HG02623 (cell line): ENCODE results near the gene RPUSD4.

Experiments
- ATAC-seq: cut with Tn5 transposase; IDR thresholded peaks from one replicate; pipeline ENCODE4 v1.9.1; 2021; ENCODE audit warnings: moderate library complexity; ENCODE audit not compliant: unreplicated experiment

The RPUSD4 gene

DNA sequence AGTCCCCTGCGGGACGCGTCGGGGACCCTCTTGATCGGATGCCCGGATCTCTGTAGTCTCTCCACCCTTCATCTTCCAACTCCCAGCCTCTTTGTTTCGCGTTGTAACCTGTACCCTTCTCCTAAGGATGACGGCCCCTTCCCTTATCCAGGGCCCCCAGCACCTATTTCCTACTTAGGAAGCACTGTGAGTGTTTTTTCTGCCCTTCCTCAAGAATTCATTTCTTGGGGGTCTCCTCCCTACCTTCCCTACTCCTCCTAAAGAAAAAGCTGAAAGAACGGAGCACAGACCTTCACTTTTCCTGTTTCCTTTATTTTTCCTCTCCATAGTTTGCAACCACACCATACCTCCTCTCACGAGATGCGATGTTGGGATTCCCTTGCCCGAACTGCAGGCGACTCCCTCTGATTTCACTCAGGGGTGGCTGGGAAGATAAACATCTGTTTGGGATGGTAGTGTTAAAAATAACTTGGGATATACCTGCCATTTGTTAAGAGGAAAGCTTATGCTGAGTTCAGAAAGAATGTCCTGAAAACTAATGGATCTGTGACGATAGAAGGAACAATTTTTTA lies 725 bp upstream of the RPUSD4 start:
- ATAC-seq, result no peak

DNA sequence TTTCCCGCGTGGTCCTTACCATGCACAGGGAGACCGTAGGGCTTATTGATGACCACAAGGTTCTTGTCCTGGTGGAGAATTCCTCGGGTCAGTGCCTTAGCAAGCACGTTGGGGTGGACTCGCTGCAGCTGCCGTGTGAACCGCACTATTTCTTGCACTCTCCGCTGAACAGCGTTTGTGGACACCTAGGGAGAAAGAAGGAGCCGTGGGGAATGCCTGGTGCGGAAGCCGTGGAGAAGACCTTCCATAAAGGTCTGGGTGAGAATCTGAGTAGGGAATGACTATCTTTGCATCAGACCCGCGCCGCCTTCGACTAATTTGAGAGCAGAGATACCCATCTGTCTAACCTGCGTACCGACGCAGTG lies 597 bp downstream of the RPUSD4 start:
- no peak for ATAC-seq

DNA sequence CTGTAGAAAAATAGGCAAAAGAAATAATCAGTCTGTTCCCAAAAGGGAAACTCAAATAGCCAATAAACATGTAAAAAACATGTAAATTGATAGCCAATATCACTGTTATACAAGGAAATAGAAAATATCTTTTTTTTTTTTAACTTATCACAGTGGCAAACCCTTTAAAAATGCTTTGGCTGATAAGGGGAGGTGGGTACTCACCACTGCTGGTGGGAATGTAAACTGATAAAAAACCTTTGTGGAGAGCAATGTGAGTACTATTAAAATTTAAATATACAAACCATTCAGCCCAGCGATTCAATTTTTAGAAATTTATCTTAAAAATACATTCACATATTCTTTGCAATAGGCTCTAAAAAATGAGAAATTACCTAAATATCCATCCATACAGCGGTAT lies 3.6 kb downstream of the RPUSD4 start:
- no peak for ATAC-seq

DNA sequence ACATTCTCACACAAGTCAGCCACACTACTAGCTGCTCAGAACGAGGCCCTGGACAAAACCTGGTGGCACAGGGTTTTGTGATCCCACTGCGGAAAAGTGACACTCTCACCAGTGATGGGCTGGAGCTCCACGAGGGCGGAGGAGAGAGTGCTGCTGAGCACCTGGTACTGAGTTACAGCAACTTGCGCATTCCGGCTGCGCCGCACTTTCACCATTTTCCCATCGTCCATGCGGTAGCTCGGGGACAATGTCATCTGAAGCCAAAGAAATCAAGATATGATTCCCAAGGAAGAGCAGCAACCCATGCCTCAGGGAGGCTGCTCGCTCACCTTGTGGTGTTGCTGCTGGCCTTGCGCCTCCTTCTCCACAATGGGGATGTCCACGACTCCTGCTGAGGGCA lies 6.1 kb downstream of the RPUSD4 start:
- ATAC-seq, result no peak

DNA sequence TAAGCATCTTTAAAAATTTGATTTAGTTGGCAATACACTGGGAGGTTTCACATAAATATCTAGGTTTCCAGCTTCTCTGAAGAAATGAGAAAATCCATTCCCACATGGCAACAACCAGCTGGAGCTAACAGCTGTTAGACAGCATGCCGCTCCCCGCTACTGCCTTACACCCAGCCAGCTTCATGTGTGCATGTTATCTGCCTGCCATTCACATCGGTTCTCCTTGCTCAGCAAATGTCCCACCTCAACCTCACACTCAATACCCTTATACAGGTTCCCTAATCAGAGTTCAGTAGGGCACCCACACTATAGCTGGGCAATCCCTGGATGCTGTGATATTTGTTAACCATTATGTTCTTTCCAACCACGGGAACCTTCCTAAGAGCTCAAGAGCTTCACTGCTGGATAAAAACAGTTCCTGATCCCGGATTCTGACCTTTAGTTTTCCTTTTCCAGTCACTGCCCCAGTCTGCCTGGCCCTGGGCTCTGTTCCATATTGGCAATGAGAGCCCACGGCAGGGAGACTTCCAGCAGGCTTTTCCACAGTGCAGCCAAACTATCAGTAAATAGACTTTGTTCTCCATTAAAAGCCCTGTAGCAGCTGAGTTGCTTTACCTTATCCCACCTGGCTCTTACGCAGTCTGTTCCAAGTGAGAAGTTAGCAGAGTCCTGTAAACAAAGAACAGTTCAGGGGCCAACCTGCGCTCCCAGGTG lies 8.6 kb downstream of the RPUSD4 start:
- no peak for ATAC-seq

DNA sequence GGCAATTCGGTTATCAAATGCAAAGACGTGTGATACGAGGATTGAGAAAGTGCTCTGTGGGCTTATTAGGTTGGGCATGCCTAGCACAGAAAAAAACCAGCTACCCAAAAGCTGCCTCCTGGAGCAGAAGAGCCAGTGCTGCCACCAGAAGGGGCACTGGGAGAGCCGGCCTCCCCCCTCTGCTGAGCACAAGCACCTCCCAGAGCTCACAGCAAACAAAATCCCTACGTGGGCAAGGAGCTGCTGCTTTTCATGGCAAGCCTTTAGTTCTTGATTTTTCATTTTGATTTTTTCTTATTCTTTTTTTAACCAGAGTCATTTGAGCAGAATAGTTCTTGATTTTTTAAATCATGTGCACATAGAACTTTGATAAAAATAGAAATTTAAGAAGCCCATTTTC lies 12.8 kb downstream of the RPUSD4 start:
- no peak for ATAC-seq

DNA sequence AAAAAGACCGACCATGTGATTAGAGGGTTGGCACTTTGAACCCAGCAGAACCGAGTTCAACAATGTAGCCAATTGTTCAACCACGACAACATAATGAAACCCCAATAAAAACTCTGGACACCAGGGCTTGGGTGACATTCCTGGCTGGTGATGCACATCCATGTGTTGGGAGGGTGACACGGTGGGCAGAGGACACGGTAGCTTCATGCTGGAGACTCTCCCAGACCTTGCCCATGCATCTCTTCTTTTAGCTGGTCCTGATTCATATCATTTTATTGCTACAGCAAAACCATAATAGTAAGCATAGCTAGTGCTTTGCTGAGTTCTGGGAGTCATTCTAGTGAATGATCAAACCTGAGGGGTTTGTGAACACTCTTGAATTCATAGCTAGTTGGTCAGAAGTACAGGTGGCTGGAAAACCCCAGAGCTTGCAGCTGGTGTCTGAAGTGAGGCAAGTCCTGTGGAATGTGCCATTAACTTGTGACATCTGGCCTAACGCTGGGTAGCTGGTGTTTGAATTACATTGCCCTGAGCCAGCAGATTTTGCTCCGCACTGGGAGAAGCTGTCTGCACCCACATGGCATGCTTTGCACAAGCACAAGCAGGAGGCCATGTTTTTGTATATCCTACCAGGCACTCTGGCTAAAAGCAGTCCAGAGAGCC lies 14.0 kb downstream of the RPUSD4 start:
- no peak for ATAC-seq

DNA sequence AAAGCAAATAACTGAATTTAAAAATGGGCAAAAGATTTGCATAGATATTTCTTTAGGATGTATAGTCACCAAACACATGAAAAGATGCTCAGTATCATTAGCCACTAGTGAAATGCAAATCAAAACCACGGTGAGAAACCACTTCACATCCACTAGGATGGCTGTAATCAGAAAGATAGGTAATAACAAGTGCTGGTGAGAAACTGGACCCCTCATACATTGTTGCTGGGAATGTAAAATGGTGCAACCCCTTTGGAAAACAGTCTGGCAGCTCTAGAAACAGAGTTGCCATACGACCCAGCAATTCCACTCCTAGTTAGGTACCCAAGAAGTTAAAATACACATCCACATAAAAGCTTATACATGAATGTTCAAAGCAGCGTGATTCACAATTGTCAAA lies 16.3 kb downstream of the RPUSD4 start:
- no peak for ATAC-seq

DNA sequence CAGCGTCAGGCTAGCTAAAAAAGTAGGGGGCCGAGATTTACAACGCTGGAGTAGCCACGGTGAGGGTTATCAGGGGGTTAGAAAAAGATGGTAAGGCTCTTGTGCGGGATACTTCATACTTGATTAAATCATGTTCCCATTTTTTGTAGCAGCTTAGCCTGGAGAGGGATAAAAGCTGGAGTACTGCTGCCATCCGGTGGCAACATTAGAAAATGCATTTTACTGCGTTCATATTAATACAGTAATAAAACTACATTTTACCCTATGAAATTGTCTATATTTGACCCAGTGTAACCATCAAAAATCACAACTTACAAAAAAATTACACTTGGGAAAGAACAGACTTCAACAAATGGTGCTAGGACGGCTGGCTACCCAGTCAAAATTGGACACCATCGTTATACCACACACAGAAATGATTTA lies 17.3 kb downstream of the RPUSD4 start:
- ATAC-seq, result no peak

DNA sequence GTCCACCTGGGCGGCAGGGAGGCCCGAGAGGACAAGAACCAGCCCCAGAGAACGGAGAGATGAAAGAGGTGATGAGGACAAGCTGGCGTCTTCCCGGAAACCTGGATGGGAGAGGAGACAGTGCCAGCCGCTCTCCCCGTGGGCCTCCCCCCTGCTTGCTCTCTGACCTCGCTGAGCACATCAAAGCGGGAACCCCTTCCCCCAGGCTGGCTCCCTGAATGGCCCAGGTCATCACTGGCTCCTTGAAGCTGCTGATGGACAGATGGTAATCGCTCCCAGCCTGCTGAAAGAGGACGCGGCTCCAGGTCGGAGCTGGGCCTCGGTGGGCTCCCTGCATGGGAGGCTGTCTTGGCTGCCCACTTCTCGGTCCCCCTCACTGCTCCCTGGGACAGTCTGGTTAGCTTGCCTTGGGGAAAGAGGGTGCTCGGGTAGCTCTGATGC lies 18.4 kb downstream of the RPUSD4 start:
- no peak for ATAC-seq

DNA sequence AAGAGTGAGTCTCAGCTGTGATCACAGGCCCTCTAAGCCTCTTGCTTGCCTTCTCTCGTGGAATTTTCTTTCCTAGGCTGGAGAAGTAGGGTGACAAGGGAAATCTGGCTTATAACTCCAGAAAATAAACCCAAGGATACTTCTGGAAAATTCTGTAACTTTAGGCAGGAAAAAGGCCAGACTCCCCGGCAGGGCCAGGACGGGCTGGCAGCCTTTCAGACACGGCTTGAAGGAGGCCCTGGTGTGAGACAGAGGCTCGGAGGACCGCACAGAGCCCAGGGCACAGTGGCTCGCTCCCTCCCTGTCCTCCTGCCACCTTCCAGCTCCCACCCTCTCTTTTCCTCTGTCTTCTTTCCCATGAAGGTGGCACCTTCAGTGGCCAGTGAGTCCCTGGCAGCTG lies 19.1 kb downstream of the RPUSD4 start:
- ATAC-seq, result no peak

DNA sequence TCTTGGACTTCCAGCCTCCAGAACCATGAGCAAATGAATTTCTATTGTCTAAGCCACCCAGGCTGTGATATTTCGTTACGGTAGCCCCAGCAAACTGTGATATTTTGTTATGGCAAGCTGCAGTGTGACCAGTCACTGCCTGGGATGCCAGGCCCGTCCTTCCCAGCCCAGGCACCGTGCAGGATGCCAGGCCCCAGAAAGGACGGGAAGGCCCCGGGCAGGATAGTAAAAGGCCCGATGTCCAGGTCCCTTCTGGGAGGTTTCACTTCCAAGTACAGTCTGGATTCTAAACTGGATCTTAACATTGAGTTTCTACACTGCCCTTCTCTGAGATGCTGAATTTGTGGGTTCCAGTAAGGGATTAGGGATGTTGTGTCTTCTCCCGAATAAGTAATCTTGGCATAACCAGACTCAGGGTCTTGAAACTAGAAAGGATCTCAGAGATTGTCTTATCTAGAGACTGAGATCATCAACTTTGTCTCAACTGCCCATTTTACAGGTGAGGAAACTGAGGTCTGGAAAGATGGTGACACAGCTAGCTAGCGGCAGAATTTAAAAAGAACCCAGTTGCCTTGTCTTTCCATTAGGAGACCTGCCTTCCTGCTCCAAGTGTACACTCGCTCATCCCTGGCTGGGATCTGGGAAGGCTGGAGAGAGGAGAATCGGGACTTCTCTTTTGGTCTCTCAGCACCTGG lies 19.9 kb downstream of the RPUSD4 start:
- ATAC-seq, result no peak

DNA sequence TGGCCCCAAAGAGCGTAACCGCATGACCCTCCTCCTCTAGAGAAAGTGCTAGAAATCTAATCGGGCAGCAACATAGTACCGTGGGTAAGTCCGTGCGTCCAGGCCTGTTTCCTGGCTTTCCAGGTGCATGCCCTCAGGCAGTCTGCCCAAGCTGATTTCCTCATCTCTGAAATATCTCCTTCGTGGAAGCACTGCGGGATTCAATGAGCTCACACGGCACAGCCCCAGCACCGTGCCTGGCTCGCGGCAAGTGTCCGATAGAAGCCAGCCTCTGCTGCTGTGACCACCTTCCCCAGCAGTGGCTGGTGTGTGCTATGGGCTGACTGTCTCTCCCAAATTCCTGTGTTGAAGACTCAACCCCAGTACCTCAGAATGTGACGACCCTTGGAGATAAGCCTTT lies 20.7 kb downstream of the RPUSD4 start:
- no peak for ATAC-seq

DNA sequence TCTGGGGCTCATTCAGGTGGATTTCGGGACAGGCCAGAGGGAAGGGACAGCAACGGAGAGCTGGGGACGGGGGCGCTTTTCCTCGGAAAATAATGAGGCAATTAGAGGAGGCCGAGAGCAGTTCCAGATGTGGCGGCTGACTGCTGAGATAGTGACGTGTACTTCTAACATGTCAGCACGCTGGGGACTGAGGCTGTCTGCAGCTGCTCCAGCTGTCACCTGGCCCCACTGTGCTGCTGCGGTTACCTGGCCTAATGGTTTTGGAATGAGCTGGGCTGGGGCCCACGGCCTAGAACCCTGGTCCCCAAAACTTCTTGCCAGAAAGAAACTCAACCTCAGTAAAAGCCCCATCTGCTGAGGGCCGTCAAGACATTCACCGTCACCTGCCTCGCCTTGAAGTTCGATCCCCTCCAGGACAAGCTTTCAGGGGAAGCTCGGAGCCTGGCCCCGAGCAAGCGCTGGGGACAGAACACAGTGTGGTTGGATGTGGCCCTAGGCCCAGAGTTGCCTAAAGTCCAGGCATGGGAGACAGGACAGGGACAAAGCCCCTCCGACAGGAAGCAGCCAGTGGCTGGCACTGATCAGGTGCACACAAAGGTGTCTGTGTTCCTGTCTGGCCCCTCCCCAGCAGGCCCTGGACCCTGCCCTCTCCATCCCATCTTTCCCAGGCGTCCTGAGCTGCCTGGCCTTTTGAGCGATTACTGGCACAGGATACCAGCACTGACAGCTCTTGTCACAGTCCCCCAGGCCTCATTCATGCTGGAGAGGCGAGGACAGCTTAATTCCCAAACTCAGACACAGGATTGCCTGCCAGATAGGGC lies 22.1 kb downstream of the RPUSD4 start:
- peak; percentile 54 for ATAC-seq

DNA sequence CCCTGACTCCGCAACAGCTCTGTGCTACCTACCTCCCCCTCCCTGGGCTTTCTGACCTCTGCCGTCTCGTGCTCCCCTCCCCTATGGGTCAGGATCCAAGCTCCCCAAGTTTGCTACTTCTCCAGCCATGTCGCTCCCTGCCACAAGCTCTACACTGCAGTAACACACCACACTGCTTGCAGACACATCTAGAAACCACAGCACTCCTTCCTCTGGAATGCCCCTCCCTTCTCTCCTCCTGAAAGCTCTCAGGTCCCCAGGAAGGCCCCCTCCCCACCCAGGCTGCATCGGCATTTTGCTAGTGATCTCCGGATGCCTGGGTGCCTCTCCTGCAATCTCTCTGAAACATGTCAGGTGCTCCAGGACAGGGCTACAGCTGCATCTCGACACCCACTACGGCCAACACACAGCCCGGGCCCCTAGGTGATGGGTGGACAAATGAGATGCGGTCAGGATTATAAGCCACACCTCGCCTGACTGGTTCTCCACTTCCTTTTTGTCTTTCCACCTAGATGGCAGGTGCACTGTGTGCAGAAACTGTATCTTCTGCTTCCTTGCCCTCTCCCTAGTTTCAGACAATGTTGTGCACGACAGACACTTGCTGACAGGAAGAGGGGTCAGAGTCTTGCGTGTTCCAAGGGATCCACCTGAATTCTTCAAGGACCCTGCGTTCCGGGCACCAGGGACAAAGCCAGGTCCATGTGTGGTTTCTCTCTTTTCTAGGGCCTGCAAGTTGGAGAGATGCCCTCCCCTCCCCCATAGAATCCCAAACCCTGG lies 22.9 kb downstream of the RPUSD4 start:
- ATAC-seq, result peak; percentile 67

DNA sequence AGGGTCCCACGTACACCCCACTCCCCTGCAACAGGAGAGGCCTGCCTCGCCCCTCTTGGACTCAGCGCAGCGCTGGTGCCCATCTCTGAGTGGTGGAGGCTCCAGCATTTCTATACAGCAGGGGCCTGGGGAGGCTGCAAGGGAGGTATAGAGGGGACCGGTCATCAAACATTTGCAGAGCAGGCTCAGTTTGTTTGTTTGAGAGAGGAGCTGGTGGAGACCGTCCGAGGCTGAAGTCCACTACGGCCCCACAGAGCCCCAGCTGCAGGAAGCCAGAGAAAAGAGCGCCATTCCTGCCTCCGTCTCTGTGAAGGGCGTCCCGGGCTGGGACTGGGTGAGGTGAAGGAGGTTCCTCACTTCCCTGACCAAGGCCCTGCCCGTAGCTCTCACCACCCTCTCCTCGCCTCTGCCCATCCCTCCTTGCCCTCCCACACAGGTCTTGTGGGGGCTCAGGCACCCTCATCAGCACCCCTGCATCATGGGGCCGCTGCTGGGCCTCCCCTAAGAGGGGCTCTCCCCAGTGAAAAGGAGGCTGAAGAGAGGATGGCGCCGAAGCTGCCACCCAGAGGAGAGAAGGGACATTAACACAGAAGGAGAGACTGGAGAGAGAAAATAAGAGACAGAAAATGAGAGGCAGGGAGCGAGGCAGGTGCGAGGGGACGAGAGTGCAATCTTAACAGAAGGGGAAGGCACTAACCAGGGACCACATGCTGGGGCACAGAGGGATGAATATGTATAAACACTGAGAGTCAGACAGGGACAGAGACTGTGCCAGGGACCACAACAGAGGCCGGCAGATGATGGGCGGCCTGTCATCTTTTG lies 24.5 kb downstream of the RPUSD4 start:
- ATAC-seq, result no peak

DNA sequence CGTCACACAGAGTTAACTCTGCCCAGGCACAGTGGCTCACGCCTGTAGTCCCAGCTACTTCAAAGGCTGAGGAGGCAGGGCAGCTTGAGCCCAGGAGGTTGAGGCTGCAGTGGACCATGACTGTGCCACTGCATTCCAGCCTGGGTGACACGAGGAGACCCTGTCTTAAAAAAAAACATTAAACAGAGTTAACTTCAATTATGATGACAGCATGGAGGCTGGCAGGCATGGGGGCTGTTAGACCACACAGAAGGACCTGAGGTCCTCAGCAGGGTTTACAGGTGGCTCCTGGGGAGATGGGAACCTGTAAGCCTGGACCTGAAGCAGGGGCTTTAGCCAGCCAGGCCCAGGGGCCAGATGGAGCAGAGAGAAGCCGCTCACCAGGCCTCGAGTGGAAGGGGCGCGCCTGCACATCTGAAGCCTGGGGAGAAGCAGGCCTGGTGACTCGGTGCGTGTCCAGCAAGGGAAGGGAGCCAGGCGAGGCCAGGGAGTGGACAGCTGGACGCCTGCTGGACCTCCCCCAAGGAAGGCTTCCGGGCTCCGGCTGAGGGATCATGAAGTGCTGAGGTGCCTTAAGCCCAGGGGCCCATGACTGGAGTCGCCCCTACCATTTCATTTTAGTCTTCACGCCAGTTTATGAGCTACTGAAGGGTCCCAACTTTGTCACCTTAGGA lies 25.3 kb downstream of the RPUSD4 start:
- ATAC-seq, result no peak

DNA sequence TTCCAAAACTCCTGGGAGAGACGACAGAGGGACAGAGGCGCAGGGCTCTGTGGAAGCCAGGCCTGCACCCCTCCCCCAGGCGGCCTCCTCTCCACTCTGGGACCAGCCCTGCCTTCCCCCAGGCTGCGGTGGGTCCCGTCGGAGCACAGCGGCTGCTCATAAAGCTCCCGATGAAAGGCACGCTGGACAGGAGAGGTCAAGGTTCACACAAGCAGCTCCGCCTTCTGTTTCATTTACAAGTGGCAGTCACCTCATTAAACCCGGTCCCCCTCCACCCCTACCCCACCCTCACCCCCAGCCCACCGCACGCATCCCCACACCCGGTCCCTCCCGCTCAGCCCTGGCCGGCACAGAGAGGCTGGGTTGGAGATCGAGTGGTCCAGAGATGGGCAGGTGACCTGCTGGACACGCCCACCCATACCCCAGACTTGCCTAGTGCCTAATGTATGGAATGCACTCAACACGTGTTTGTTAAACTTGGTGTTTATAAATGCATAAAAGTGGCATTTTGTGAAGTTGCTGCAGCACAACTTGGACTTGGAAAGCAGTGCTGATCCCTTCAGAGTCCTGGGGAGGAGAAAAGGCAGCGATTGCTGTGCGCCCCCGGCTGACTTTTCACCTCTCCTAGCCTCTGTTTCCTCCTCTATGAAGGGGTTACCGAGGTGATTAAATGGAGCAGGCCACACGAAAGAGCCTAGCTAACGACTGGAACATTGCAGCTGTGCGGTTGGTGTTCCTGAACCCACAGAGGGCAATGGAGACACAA lies 26.0 kb downstream of the RPUSD4 start:
- no peak for ATAC-seq
